ENCODE results near the gene TSC2.
"Not testable (repeated sequence)": the region's sequence is repeated elsewhere in the genome, so short reads cannot be mapped to it uniquely, and the experiment has no call there.

GRCh38 chr16:2114225-2114624 lies 66.4 kb downstream of the TSC2 start:
- TF ChIP-seq CTCF, POLR2A (IDR thresholded peaks at IDR 0.05): not testable (repeated sequence)
